ENCODE data around the gene ANKRD66. TPM values are rescaled to one million over a fixed set of nuclear protein-coding genes. Genes with fewer than 3 reads are reported as not detected.
A peak's percentile ranks its signal among the peaks of the same experiment; 100 is the strongest.

ANKRD66 gene
- total and polyA plus RNA-seq, 8 donors, result 0.73 to 20.5 TPM; not detected in 6

- H3K27ac ChIP-seq, result no peak overlapping the region
- no peak for TF ChIP-seq CTCF (IDR thresholded peaks at IDR 0.05)
- no peak for TF ChIP-seq EP300 (IDR thresholded peaks at IDR 0.05)
- TF ChIP-seq POLR2A (IDR thresholded peaks at IDR 0.05), result no peak
- no peak for TF ChIP-seq POLR2AphosphoS5 (IDR thresholded peaks at IDR 0.05)
- H3K36me3 ChIP-seq, result no peaks in the 10 kb centered on the region
- H3K27me3 ChIP-seq, result no peaks in the 10 kb centered on the region
- 78 to 97% (median 94%) methylated on average over 3 of the region's 3 CpGs for WGBS, 5 donors
- intact Hi-C loops (cut with DNase I; ENCODE audit: low total_unique reads), result no loop called here
- DNase-seq, result no peak
- no peak overlapping the region for H3K4me3 ChIP-seq
- no peaks in the 10 kb centered on the region for H3K9me3 ChIP-seq
- no peaks in the 10 kb centered on the region for H3K4me1 ChIP-seq
Observed at GRCh38 chr6:46788791-46789190, 42.1 kb downstream of the ANKRD66 start.

GRCh38 chr6:46789434-46790354 is 43.0 kb downstream of the ANKRD66 start:
- Histone ChIP-seq H3K9me3 (no peaks in the 10 kb centered on the region), H3K36me3 (no peaks in the 10 kb centered on the region), H3K27ac (no peak overlapping the region), H3K4me1 (no peaks in the 10 kb centered on the region), H3K27me3 (no peaks in the 10 kb centered on the region), H3K4me3 (no peak overlapping the region)
- DNase-seq, result peak in 1 of 2 donors; percentile 24
- TF ChIP-seq POLR2A (IDR thresholded peaks at IDR 0.05) (no peak), CTCF (IDR thresholded peaks at IDR 0.05) (no peak), POLR2AphosphoS5 (IDR thresholded peaks at IDR 0.05) (no peak), EP300 (IDR thresholded peaks at IDR 0.05) (no peak)
- 60 to 71% (median 62%) methylated on average over 4 of the region's 4 CpGs for WGBS, 5 donors
- intact Hi-C loops (cut with DNase I; ENCODE audit: low total_unique reads), result no loop called here

GRCh38 chr6:46790355-46790874 is 43.7 kb downstream of the ANKRD66 start:
- intact Hi-C loops (cut with DNase I; ENCODE audit: low total_unique reads), result no loop called here

GRCh38 chr6:46792635-46793034 is 45.9 kb downstream of the ANKRD66 start:
- intact Hi-C loops (cut with DNase I; ENCODE audit: low total_unique reads), result no loop called here
- no peaks in the 10 kb centered on the region for H3K36me3 ChIP-seq
- 0 to 13% (median 11%) methylated on average over 1 of the region's 1 CpG for WGBS, 5 donors
- no peaks in the 10 kb centered on the region for H3K9me3 ChIP-seq
- H3K27ac ChIP-seq, result no peak overlapping the region
- no peak overlapping the region for H3K4me3 ChIP-seq
- DNase-seq, result no peak
- H3K4me1 ChIP-seq, result no peaks in the 10 kb centered on the region
- TF ChIP-seq EP300 (IDR thresholded peaks at IDR 0.05) (no peak), CTCF (IDR thresholded peaks at IDR 0.05) (no peak), POLR2A (IDR thresholded peaks at IDR 0.05) (no peak), POLR2AphosphoS5 (IDR thresholded peaks at IDR 0.05) (no peak)
- H3K27me3 ChIP-seq, result no peaks in the 10 kb centered on the region

More at GRCh38 chr6:46790355-46790874, 43.7 kb downstream of the ANKRD66 start:
- H3K9me3 ChIP-seq, result no peaks in the 10 kb centered on the region
- no peak for DNase-seq
- H3K36me3 ChIP-seq, result no peaks in the 10 kb centered on the region
- no peak for TF ChIP-seq CTCF (IDR thresholded peaks at IDR 0.05)
- TF ChIP-seq EP300 (IDR thresholded peaks at IDR 0.05), result no peak
- TF ChIP-seq POLR2A (IDR thresholded peaks at IDR 0.05), result no peak
- TF ChIP-seq POLR2AphosphoS5 (IDR thresholded peaks at IDR 0.05), result no peak
- H3K27ac ChIP-seq, result no peak overlapping the region
- no peaks in the 10 kb centered on the region for H3K4me1 ChIP-seq
- no peak overlapping the region for H3K4me3 ChIP-seq
- H3K27me3 ChIP-seq, result no peaks in the 10 kb centered on the region

All from stomach (tissue), 9 donors.